ENCODE measurements around the gene RALY.

DNA sequence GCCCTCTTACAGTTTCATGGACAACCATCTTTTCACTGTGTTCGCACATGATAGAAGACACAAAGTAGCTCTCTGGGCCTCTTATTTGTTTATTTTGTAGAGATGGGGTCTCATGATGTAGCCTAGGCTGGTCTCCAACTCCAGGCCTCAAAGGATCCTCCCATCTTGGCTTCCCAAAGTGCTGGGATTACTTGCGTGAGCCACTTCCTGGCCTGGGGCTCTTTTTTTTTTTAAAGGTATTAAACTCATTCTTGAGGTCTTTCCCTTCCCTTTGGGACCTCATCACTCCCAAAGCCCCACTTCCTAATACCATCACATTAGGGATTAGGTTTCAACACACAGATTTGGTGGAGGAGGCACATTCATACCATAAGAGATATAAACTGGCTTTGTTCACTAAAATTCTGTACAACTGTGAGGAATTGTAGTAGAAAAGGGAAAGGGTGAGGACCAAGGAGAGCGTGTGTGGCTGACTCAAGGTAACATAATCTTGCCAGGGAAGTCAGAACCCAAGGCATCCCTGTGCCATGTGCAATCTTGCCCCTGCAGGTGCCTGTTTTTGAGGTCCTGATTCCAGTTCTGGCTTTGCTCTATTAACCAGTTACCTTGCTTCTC lies 72.9 kb downstream of the RALY start:
- TF ChIP-seq CTCF (IDR thresholded peaks at IDR 0.05; ENCODE audit: poor library complexity, severe bottlenecking), result no peak
- no peak for TF ChIP-seq EZH2 (IDR thresholded peaks at IDR 0.05; ENCODE audit: borderline replicate concordance, insufficient read depth, low read length, poor library complexity, severe bottlenecking)
- no peak for TF ChIP-seq RAD21 (conservative IDR thresholded peaks at IDR 0.05)
- no peak for TF ChIP-seq POLR2AphosphoS5 (IDR thresholded peaks at IDR 0.05)
- TF ChIP-seq TAF1 (IDR thresholded peaks at IDR 0.05; ENCODE audit: low read depth), result no peak
